GM18861 (cell line): ENCODE data around the gene PPP2R2B.

Experiments used
- ATAC-seq: cut with Tn5 transposase; IDR thresholded peaks from one replicate; pipeline ENCODE4 v1.9.1; 2021; ENCODE audit not compliant: unreplicated experiment

The PPP2R2B gene

DNA sequence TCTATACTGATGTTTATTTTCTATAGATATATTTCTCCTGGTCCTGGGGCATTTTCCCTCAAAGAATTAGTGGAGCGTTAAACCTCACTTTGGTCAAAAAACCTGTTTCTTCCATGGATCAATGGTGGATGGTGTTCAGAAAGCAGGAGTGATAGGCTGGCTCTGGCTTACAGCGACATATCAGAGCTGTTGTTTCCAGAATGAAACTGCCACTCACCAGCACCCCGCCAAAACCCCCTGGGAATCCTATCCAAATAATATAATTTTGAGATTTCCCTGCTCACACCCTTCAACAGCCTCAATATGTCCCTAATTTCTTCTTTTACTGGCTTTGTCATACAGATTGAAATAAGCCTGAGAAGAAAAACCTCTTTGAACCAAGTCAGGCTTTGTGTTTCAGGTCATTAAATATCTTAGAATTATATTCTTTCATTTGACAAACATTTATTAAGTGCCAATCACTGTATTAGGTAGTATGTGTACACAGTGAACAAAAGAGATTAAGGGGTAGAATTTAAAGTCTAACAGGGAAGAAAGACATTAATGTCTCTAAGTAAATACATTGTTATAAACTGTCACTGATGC is 218.1 kb downstream of the PPP2R2B start:
- ATAC-seq, result no peak

DNA sequence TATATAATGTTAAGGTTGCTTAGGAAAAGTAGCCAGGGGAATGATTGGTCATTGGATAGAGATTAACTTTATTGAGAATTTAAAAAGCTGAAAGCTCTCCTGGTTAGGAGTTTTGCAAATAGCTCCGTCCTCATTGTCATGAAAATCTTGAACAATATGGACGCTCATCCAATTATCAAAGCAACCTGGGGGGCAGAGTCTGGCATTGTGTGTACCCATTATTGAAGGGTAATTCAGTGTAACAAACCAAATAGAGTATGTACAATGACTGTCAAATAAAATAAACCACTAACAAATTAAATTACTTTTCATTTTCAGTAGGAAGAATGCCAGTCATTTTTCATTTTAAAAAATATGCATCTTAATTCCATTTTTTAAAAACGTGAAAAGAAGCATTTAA is 218.6 kb downstream of the PPP2R2B start:
- no peak for ATAC-seq

DNA sequence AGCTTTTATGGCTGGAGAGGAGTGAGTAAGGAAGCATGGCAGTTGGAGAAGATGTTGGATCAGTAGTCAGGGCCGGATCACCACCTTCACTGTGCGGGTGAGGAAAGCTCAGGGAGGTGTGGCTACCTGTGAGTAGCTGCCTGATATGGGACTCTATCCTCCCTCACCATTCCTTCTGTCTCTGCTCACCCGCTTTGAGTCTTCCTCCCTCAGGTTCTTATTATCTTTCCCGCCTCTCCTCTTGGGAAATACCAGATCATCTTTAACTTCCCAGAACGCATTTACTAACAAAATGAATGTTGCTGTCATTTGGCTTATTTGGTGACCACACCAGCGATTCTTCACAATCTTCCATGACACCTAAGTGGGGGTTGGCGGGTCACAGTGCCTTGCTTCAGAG is 221.9 kb downstream of the PPP2R2B start:
- ATAC-seq, result no peak

DNA sequence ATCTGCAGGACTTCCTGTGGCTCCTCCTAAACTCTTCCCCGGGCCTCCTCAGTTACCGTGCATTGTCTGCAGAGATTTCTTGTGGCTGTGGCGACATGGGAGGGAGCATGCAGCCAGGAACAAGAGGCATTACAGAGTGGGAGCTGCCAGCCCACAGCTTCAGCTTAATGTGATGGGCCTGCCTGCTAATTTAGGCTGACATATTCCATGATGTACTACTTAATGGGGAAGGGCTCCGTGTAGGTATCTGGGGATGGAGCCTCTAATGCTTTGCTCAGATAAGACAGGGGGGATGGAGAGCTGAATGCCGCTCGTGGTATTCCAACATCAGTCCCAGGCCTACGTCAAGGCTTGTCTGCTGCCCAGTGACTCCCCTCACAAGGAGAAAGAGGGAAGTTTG is 225.0 kb downstream of the PPP2R2B start:
- no peak for ATAC-seq

DNA sequence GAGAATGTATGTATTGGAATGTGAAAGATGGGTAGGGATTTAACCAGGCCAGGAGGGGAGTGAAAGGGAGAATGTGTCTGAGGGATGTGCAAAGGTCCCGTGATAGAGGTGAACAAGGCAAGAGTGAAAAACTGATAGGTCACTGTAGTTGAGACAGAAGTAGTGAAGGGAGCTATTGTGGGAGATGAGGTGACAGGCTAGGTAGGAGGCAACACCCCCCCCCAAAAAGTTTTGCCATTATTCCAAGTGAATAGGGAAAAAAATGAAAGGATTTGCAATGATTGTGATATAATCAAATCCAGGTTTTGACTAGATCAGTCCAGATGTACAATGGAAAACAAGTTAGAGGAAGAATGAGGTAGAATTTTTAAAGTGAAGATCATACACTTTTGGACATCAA is 226.0 kb downstream of the PPP2R2B start:
- ATAC-seq, result no peak

DNA sequence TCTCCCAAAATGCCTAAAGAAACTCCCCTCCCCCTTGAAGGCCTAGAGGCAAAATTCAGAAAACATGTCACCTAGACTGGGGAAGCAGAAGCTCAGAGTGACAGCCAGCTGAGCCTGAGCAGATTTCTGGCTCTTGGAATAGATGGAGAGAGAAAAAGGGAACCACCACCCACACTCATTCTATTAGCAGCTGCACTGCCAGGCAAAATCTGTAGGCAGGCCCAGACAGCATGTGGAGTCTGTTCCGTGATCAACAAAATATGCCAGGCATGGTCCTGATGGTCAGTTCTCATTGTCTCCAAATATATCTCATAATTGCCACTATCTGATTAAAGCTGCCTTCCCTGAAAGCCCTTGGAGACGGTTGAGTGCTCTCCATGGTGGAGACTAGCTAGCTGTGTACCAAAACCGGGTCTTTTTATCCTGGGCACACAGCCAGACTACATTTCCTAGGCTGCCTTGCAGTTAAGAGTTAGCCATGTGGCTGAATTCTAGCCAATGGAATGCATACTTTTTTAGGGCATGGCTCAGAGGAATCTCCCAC is 230.8 kb downstream of the PPP2R2B start:
- no peak for ATAC-seq

DNA sequence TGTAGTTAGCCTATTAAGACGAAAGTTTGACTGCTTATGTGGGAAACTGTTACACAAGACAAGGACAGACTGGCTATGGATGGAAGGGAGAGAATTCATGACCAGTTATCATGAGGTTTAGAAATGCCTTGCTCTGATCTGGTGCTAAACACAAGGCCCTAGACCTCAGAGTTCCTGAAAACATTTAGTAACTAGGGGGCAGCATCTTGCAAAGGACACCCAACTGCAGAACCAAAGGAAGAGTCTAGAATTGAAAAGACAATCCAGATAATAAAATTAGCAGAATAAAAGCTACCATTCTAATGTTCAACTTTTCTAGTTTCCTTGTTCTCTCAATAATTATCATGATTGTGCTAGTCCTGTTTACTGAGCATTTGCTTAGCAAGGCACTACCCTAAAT is 232.1 kb downstream of the PPP2R2B start:
- ATAC-seq, result no peak

DNA sequence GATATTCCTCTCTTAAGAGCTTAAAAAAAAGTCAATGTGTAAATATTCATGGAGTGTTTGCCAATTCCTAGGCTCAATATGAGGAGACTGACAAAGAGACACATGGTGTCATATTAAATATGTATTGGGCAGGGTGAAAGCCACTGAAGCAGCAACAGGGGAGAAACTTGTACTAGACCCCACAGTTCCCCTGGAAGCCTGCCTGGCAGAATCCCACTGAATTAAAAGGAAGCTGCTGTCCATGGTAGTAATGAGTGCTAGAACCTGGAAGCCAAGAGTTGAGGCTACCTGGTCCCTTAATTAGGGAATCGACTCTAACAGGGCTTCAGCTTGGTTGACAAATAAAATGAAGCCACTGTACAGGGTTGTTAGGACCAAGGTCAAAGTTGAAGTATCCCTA is 233.2 kb downstream of the PPP2R2B start:
- no peak for ATAC-seq

DNA sequence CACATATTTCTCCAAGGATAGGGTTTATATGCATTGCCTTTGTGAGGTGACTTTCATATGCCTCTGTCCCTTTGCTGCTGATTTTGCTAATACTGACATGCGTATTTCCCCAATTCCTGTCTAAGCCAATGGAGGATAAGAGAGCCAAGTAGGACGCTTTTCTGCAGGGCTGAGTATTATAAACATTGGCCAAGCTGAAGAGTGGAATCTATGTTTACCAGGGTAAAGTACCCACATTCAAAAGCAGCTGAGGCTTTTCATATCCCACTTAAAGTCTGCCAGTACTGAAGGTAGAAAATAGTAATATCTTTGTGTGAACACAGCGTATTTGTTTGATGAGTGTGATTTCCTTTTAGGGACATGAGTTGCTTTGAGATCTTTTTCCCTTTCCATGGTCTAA is 233.7 kb downstream of the PPP2R2B start:
- no peak for ATAC-seq

DNA sequence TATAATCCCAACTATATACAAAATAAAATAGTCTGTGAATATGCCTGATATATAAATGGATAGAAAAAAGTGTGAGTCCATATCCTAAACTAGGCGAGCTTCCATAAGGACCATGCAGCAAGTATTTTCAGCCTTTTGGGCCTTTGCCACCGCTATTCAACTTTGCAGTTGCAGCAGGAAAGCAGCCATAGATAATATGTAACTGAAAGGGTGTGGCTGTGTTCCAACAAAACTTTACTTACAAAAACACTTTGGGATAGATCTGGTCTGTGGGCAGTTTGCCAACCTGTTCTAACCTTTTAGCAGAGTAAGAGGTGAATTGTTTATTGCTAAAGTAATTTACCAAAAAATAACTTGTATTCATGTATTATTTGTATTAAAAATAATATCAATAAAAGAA is 234.8 kb downstream of the PPP2R2B start:
- no peak for ATAC-seq

DNA sequence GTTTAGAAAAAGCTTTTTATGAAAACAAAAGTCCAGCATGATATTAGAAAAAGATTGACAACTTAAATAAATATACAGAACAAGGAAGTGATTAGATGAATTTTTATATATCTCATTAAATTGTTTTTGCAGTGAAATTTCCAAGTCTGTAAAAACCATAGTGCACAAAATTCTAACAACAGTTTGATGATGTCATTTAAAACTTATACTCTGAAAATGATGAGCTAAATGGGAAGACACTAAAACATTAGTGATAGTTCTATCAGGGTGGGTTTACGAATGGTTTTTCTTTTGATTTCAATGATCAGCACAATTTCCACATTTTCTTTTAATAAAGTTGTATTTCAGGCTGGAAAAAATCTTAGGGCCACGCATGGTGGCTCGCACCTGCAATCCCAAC is 236.1 kb downstream of the PPP2R2B start:
- ATAC-seq, result no peak

DNA sequence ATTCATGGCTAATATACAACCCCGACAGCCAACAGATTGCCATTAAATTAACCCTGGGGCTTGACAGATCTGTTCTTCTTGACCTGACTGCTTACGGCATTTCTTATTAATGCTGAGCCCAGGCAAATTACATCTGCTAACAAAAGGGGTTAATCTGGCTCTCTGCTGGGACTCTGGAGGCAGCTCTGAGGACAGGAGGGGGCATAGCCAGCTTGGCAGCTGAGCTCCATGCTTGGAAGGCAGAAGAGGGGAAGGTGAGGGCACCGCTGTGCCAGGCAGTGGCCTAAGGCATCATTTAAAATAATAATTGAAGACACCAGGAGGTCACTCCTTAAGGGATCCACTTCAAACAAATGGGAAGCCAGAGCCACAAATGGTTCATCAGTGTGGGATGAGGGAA is 236.6 kb downstream of the PPP2R2B start:
- no peak for ATAC-seq

DNA sequence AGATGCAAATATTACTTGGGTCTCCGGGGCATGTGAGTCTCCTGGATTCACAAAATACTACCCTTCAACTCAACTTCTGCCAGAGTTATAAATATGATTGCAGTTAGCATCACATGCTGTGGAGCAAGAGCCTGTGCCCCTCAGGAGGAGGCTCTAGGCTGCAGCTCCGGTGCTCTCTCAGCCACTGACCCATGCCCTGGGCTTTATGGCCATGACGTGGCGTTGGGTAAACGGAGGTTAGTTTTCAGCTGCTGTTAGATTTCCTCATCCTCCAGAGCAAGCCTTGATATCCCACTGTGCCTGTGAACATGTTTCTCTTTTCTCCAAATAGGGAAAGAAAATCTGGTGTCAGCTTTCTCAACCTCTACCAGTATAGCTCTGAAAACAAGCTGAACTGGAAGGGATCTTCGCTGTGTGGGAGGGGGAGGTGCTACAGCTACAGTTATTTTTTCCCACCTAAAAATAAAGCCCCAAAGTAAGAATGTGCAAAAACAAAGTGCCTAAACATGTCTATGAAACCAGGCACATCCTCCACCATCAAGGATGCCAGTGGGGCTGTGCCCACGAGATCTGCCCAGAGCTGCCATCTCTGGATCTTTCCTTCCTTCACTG is 238.2 kb downstream of the PPP2R2B start:
- no peak for ATAC-seq

DNA sequence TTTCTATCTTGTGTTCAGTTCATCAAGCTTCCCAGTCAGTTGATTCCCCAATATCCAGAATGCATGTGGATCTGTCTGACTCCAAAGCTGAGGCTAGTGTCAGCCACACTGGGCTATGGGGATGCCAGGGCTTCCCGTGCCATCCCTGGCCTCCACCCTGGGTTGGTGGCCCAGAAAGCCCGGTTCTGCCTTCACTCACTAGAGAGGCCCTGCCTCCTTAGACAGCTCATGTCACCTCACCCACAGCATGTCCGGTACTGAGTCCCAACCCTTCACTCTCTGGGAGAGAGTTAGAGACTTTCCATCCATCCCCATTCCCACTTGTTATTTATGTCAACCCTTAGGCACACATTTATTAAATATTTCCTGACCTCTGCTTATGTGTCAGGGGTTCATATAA is 243.1 kb downstream of the PPP2R2B start:
- no peak for ATAC-seq

DNA sequence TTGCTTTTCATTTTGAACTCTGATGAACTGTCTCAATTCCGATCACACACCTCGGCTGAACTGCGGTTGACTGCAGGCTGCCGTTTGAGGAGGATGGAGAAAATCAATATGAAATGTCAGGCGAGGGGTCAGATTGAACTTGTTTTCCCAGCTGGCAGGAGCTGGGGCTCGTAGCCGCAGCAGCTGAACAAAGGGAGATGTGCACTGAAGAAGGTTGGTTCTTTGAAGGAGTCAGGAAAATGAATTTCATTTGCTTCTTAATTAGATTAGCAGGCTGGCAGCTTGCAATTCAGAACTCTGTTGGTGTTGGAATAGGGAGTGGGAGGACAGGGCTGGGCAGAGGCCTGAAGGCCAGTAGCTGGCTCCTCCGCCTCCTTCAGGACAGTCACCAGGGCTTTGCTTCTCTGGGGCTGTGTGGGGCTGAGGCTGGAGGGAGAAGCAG is 245.2 kb downstream of the PPP2R2B start:
- ATAC-seq, result no peak

DNA sequence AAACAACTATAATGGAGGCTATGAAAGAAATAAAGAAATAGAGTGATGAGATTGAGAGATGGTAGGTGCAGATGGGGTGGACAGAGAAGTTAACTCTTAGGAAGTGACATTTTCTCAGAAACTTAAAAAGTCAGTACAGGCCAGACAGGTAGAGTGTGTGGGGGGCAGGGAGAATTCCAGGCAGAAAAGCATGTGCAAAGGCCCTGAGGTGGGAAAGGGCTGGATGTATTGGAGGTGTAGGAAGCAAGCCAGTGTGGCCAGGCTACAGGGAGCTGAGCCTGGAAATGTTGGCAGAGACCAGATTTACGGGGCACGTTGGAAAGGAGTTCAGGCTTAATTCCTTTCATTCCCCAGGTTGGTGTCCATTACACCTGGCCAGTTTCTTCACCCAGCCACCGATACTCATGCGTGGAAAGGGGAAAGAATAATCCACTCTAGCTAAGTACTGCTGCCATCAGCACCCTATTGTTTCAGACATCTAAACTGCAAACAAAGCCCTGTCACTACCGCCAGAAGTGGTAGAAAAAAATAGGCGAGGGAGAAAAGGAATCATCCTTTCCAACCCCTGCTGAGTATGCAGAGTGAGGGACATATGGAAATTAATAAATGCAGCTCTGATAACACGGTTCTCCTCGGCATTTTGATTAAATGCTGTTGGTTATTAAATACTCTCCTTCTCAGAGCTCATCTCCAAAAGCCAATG is 245.8 kb downstream of the PPP2R2B start:
- ATAC-seq, result no peak

DNA sequence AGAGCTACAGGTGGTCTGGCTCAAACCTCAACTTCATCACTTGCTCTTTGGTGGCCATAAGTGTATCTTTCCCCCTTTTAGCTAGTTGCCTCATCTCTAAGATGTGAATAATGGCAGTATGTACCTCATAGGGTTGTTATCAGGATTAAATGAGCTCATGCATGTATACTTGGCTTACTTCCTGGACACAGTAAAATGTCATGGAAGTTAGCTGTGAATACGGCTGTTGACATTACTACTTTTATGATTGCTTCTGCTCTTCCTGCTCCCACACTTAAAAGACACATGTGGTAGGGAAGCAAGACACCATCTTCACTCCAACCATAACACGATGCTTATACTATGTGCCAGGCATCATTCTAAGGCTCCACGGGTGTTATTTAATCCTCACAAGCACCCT is 248.1 kb downstream of the PPP2R2B start:
- ATAC-seq, result no peak

DNA sequence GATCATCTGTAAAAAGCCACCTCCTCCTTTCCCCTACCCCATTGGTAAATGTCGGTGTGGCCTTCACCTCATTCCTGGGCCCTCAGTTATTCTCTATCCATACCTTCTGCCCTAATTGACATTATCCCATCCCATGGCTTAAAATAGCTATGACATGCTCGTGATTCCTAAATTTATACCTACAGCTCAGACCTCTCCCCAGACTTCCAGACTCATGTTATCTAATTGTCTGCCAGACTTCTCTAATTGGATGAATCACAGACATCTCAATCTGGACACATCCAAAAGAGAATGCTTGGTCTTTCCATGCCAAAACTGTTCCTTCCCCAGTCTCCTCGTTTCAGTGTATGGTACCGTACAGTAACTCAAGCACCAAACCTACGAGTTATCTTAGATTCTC is 249.6 kb downstream of the PPP2R2B start:
- ATAC-seq, result no peak

DNA sequence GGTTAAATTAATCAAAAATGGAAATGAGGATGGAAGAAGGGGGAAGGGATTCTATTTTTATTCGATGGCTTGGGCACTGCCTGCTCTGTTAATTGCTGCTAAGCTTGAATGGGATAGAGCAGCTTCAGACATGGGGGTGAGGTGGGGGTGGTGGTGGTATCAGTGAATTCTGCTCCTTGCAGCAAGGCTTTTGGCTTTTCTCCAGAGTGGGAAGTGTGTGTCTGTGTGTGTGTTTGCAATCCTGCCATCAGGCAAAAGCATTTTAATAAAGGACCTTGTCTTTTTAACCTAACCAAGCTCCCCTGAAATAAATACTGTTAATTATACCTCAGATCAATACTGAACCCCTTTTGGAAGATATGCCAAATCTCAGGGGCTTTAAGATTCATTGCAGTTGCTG is 251.6 kb downstream of the PPP2R2B start:
- no peak for ATAC-seq

DNA sequence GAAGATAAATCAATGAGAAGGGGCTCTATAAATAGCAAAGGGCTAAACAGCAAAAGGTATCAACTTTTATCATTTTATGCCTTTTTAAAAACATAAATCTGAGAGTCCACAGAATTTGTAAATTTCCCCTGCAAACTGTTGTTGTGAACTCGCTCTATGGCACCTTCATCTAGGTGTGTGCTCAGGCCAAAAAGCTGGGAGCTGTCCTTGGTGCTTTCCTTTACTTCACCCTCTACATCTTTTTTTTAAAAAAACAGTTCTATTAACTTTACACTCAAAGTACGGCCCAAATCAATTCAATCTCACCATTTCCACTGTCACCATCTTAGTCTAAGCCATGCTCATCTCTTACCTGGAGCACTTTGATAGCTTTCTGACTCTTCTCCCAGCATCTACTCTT is 254.4 kb downstream of the PPP2R2B start:
- no peak for ATAC-seq

DNA sequence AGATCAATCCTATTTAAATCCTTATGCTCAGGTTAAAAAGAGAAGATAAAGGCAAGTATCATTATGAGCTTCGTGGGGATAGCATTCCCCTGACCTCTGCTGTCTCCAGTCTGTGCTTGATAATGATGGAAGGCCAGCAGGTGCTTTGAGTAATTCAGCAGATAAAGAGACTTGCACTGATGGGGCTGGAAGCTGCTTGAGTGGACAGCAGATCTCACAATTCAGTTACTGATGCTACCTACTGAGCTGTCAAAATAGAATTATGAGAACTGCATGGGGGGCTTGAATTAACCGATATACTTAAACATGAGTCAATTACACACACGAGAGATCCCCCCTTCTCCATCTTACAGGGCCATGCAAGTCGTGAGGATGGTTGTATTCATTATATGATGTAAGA is 254.9 kb downstream of the PPP2R2B start:
- ATAC-seq, result no peak

DNA sequence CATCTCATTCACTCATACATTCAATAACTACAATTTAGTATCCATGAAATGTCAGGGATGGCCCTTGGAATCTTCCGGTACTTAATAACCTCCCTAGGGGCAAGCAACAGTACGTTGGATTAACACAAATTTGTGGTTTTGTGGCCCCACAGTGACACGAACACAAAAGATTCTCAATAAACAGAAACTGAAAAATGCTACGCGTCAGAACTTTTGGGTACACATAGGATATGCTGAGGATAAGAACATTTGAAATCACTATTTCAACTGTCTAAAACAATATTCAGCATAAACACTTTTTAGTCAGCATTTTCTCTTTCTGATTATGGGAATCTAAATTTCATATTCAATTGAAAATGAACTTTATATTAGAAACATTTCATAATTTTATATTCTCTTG is 255.5 kb downstream of the PPP2R2B start:
- ATAC-seq, result no peak
